ENCODE measurements around the gene RASL11B. TPM values are rescaled to one million over a fixed set of nuclear protein-coding genes. Genes with fewer than 3 reads are reported as not detected.

RASL11B gene
- 0.09 and 0.16 TPM in 2 replicates for total RNA-seq

GRCh38 chr4:52861879-52862616, at the start of gene RASL11B:
TSS of gene RASL11B (plus strand) at chr4:52862317. CDS start at chr4:52862508, 191 bp downstream.

Other genes with a start within 250 kb of the RASL11B start
- gene USP46, start 203.0 kb upstream of the RASL11B start, total RNA-seq = 10.5 and 11.8 TPM in 2 replicates
- not detected in 2 replicates for gene ERVMER34-1, start 110.9 kb upstream of the RASL11B start, total RNA-seq

All from bronchial smooth muscle cell (primary cell).